Activated CD8-positive, alpha-beta T cell treated with anti-CD3 and anti-CD28 coated beads for 36 hours (primary cell): ENCODE measurements around the gene RPS10. TPM values are rescaled to one million over a fixed set of nuclear protein-coding genes. Genes with fewer than 3 reads are reported as not detected.

Source experiments
- ATAC-seq: fragments of 200-7000 bp; cut with Tn5 transposase; one replicate; pipeline ENCODE4 v1.10.0; 2021; ENCODE audit warnings: mild to moderate bottlenecking, moderate library complexity
- CTCF ChIA-PET: fragments of 350-600 bp; sonication (Branson Sonifier 250); formaldehyde crosslinking; loops from one replicate; lab custom pipeline; 2021; ENCODE audit warnings: antibody characterized with exemption; lab: Charles Lee
- POLR2A ChIA-PET: fragments of 350-600 bp; sonication (Branson Sonifier 250); formaldehyde crosslinking; loops from one replicate; lab custom pipeline; 2021; ENCODE audit warnings: antibody characterized with exemption; lab: Charles Lee
- DNase-seq: peaks from one replicate; pipeline ENCODE4 v3.0.0-alpha.2; 2020
- H3K27ac Mint-ChIP-seq: one replicate; pipeline ENCODE4 v1.8.0; 2021; ENCODE audit warnings: mild to moderate bottlenecking, mixed read lengths
- H3K27me3 Mint-ChIP-seq: one replicate; pipeline ENCODE4 v1.8.0; 2021; ENCODE audit warnings: mixed read lengths
- H3K36me3 Mint-ChIP-seq: one replicate; pipeline ENCODE4 v1.8.0; 2021; ENCODE audit warnings: low read depth, mixed read lengths
- H3K4me1 Mint-ChIP-seq: one replicate; pipeline ENCODE4 v1.8.0; 2021; ENCODE audit warnings: low read depth, mixed read lengths
- H3K4me3 Mint-ChIP-seq: one replicate; pipeline ENCODE4 v1.8.0; 2021; ENCODE audit warnings: mild to moderate bottlenecking, moderate library complexity, mixed read lengths
- H3K9me3 Mint-ChIP-seq: one replicate; pipeline ENCODE4 v1.8.0; 2021; ENCODE audit warnings: mixed read lengths
- intact Hi-C: fragments of 100-400 bp; cut with micrococcal nuclease; formaldehyde crosslinking; loops from one replicate; pipeline ENCODE4 v1.10.0; 2022
- total RNA-seq, 2 experiments: library from RNA; stranded (reverse); gene quantifications; one replicate each; pipeline ENCODE4 v1.2.3, GENCODE V29; 2021
- TF ChIP-seq, protein P1 (sequence below): fragments of 200-600 bp; IDR thresholded peaks from one replicate; pipeline ENCODE4 v1.8.0; 2022; ENCODE audit warnings: antibody characterized with exemption, mild to moderate bottlenecking

The RPS10 gene
- total RNA-seq, 2 experiments from 2014 or later = 2,208 to 2,269 TPM

DNA sequence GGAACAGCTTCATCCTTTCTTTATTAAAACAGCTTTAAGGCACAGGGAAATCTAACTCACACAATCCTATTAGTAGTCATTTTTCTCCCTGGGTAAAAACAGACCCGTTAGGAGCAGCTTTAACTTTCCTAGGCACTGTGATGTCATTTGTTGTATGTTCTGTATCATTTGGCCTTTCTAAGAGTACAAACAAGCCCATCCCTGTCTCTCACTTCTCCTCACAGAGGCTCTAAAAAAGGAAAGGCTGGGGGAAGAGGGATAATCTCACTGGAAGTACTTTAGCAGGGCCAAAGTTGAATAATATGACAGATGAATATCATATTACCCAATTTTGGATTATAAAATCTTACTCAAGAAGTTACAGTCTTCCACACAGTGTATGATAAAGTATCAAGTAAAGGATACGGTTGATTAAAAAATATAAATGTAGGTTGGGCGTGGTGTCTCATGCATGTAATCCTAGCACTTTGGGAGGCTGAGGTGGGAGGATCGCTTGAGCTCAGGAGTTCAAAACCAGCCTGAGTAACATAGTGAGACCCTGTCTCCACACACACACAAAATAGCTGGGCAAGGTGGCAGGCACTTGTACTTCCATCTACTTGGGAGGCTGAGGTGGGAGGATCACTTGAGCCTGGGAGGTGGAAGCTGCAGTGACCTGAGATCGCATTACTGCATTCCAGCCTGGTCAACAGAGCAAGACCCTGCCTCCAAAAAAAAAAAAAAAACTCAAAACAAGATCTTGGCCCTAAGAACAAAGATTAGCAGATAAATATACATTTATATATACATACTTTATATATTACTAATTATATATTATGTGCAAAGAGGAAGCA is 41.3 kb downstream of the RPS10 start:
- ATAC-seq = no peak

DNA sequence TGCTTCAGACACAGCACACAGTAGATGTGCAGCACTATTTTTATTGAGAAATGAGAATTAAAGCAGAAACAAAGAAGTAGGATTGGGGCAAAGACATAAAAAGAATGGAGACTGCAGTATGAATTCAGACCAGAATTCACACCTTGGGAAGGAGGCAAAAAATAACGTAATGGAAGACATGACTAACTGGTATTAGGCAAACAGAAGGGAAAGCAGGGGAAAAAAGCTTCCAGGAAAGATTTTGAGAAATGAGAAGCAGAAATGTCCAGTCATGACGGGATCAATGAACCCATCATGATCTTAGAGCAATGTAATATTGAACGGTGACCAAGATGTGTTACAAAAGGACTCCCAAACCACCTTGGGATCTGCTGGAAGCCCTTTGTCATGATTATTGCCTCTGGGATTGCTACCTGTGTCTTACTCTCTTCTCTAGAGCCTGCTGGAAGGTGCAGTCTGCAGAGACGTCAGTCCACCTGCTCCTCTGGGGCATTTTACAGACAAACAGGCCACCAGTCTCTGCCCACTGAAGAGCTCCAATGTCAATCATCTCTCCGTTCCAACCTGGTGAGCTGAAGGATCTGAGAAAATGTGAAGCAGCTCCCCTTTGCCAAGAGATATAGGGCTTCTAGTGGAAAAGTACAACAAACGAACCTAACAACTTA is 42.1 kb downstream of the RPS10 start:
- intact Hi-C loops = no loop called here
- DNase-seq (no peak), ATAC-seq (no peak)
- CTCF ChIA-PET = no interaction called here
- H3K4me1 Mint-ChIP-seq = peaks cover 40% of the 10 kb centered on the region
- H3K27me3 Mint-ChIP-seq = no peaks in the 10 kb centered on the region
- no peak overlapping the region for H3K27ac Mint-ChIP-seq
- peaks cover 4% of the 10 kb centered on the region for H3K36me3 Mint-ChIP-seq
- TF ChIP-seq, protein P1, sequence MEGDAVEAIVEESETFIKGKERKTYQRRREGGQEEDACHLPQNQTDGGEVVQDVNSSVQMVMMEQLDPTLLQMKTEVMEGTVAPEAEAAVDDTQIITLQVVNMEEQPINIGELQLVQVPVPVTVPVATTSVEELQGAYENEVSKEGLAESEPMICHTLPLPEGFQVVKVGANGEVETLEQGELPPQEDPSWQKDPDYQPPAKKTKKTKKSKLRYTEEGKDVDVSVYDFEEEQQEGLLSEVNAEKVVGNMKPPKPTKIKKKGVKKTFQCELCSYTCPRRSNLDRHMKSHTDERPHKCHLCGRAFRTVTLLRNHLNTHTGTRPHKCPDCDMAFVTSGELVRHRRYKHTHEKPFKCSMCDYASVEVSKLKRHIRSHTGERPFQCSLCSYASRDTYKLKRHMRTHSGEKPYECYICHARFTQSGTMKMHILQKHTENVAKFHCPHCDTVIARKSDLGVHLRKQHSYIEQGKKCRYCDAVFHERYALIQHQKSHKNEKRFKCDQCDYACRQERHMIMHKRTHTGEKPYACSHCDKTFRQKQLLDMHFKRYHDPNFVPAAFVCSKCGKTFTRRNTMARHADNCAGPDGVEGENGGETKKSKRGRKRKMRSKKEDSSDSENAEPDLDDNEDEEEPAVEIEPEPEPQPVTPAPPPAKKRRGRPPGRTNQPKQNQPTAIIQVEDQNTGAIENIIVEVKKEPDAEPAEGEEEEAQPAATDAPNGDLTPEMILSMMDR = no peak
- H3K9me3 Mint-ChIP-seq = no peaks in the 10 kb centered on the region
- H3K4me3 Mint-ChIP-seq = no peak overlapping the region
- POLR2A ChIA-PET = interaction anchor here (0.7 to 1.5 kb wide), 2 partner anchors 32 to 41 kb away, joined by 3 to 4 read pairs; no protein-coding TSS in a partner anchor

More for the DNA sequence above, 41.3 kb downstream of the RPS10 start:
- no peak overlapping the region for H3K4me3 Mint-ChIP-seq
- H3K27ac Mint-ChIP-seq = no peak overlapping the region
- TF ChIP-seq, protein P1 = no peak
- peaks cover 2% of the 10 kb centered on the region for H3K36me3 Mint-ChIP-seq
- peaks cover 41% of the 10 kb centered on the region for H3K4me1 Mint-ChIP-seq
- ChIA-PET CTCF (no interaction called here), POLR2A (interaction anchor here (0.7 to 1.5 kb wide), 2 partner anchors 31 to 40 kb away, joined by 3 to 4 read pairs; no protein-coding TSS in a partner anchor)
- H3K27me3 Mint-ChIP-seq = no peaks in the 10 kb centered on the region
- intact Hi-C loops = no loop called here
- DNase-seq = no peak
- H3K9me3 Mint-ChIP-seq = no peaks in the 10 kb centered on the region

DNA sequence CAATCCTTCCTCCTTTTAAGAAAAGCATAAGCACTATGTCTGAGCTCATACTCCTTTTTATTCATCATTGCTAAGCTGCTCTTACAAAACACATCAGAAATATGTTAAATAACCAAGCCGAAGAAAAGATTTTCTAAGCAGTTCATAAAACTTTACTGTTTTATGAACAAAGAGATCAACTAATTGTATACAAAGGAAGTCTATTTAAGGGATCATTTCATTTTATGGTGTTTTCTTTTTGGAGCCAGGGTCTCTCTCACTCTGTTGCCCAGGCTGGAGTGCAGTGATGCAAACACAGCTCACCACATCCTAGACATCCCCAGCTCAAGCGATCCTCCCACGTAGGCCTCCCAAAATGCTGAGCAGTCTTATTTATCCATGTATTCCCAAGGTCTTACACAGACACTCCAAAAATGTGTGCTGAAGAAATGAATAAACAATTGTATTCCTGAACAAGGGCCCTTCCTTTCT is 42.7 kb downstream of the RPS10 start:
- TF ChIP-seq, protein P1 = no peak
- peaks cover 37% of the 10 kb centered on the region for H3K4me1 Mint-ChIP-seq
- DNase-seq (no peak), ATAC-seq (no peak)
- intact Hi-C loops = no loop called here
- peaks cover 5% of the 10 kb centered on the region for H3K36me3 Mint-ChIP-seq
- CTCF ChIA-PET = no interaction called here
- no peak overlapping the region for H3K27ac Mint-ChIP-seq
- no peaks in the 10 kb centered on the region for H3K9me3 Mint-ChIP-seq
- POLR2A ChIA-PET = interaction anchor here (1.5 kb wide), 1 partner anchor 32 kb away, joined by 3 read pairs; no protein-coding TSS in a partner anchor
- no peaks in the 10 kb centered on the region for H3K27me3 Mint-ChIP-seq
- no peak overlapping the region for H3K4me3 Mint-ChIP-seq

DNA sequence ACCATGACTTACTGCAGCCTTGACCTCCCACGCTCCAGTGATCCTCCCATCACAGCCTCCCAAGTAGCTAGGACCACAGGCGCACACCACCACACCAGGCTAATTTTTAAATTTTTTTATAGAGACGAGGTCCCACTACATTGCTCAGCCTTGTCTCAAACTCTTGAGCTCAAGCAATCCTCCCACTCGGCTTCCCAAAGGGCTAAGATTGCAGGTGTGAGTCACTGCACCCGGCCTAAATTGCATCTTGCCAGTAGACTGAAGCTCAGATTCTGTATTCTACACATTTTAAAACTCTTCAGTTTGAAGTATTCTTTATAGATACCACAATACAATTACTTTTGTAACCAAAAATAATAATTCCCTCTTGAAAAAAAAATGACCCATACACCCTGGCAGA is 44.8 kb downstream of the RPS10 start:
- intact Hi-C loops = no loop called here
- TF ChIP-seq, protein P1 = no peak
- peaks cover 5% of the 10 kb centered on the region for H3K36me3 Mint-ChIP-seq
- DNase-seq = no peak
- H3K4me1 Mint-ChIP-seq = peaks cover 28% of the 10 kb centered on the region
- no peak for ATAC-seq
- POLR2A ChIA-PET = interaction anchor here (1.2 kb wide), 1 partner anchor 11 kb away, joined by 4 read pairs; the partner anchor contains the start of gene NUDT3
- CTCF ChIA-PET = interaction anchor here (0.9 to 1.4 kb wide), 3 partner anchors 9 to 131 kb away, joined by 3 to 5 read pairs (median 3); no protein-coding TSS in a partner anchor
- no peaks in the 10 kb centered on the region for H3K27me3 Mint-ChIP-seq
- H3K4me3 Mint-ChIP-seq = no peak overlapping the region
- no peaks in the 10 kb centered on the region for H3K9me3 Mint-ChIP-seq
- no peak overlapping the region for H3K27ac Mint-ChIP-seq
